ENCODE data around the gene LTBP1.

DNA sequence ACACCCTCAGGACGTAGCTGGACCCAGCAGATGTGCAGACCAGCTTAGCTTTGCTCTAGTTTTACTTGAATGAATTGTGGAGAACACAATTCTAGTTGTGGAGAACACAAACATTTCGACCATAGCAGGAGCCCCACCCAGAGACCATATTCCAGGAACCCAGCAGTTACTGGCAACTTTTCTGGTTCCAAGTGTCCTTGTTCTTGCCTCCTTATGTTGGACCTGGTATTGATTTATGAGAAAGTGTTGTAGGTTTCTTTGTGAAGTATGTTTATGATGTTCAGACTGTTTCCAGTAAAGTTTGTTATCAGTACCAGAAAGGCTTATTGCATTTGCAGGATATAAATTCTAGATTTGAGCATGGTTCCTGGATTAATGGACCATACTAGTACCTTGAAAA lies 51.0 kb downstream of the LTBP1 start:
- TF ChIP-seq CTCF (conservative IDR thresholded peaks at IDR 0.05; ENCODE audit: low read length) (no peak), EZH2phosphoT487 (IDR thresholded peaks at IDR 0.05; ENCODE audit: borderline replicate concordance, low read depth, low read length) (no peak)
